Measurements from ENCODE around the gene ORM1.

ORM1 gene

GRCh38 chr9:114374936-114375335, 52.0 kb downstream of the ORM1 start:
- Histone ChIP-seq H3K9ac (ENCODE audit: low read length) (peak overlapping the region; percentile 26; the same call in 1 of the 2 replicates), H3K9me2 (ENCODE audit: low read depth, low read length) (no peaks in the 10 kb centered on the region), H3F3A (ENCODE audit: insufficient read depth, low read length) (peaks cover 4% of the 10 kb centered on the region; the same call in 1 of the 2 replicates), H3K79me2 (ENCODE audit: insufficient read depth, low read length) (no peaks in the 10 kb centered on the region), H4K20me1 (ENCODE audit: insufficient read depth, low read length) (no peaks in the 10 kb centered on the region), H3K27me3 (ENCODE audit: insufficient read depth, low read length) (no peaks in the 10 kb centered on the region), H3K9me3 (ENCODE audit: low read length) (no peaks in the 10 kb centered on the region), H3K4me2 (ENCODE audit: low read length) (peak overlapping the region; percentile 14; the same call in 1 of the 2 replicates), H2AFZ (ENCODE audit: low read length) (no peak overlapping the region), H3K4me3 (ENCODE audit: low read depth, low read length, poor library complexity, severe bottlenecking) (no peak overlapping the region), H3K36me3 (ENCODE audit: insufficient read depth, low read length) (peaks cover 59% of the 10 kb centered on the region), H3K27ac (ENCODE audit: low read depth, low read length, poor library complexity, severe bottlenecking) (peak overlapping the region; percentile 99), H3K4me1 (ENCODE audit: insufficient read depth, low read length, severe bottlenecking) (peaks cover 59% of the 10 kb centered on the region)
- TF ChIP-seq EZH2 (IDR thresholded peaks at IDR 0.05; ENCODE audit: borderline replicate concordance, low read length) = no peak
- TF ChIP-seq CTCF (IDR thresholded peaks at IDR 0.05; ENCODE audit: low read length) = no peak

- Histone ChIP-seq H4K20me1 (ENCODE audit: insufficient read depth, low read length) (no peaks in the 10 kb centered on the region), H3K4me2 (ENCODE audit: low read length) (no peak overlapping the region; the same call in 1 of the 2 replicates), H3K27ac (ENCODE audit: low read depth, low read length, poor library complexity, severe bottlenecking) (peak overlapping the region; percentile 99), H3K36me3 (ENCODE audit: insufficient read depth, low read length) (peaks cover 61% of the 10 kb centered on the region), H3K27me3 (ENCODE audit: insufficient read depth, low read length) (no peaks in the 10 kb centered on the region), H3K9ac (ENCODE audit: low read length) (no peak overlapping the region; the same call in 1 of the 2 replicates), H2AFZ (ENCODE audit: low read length) (no peak overlapping the region), H3F3A (ENCODE audit: insufficient read depth, low read length) (peaks cover 4% of the 10 kb centered on the region; the same call in 1 of the 2 replicates), H3K9me2 (ENCODE audit: low read depth, low read length) (no peaks in the 10 kb centered on the region), H3K9me3 (ENCODE audit: low read length) (no peaks in the 10 kb centered on the region), H3K79me2 (ENCODE audit: insufficient read depth, low read length) (no peaks in the 10 kb centered on the region), H3K4me3 (ENCODE audit: low read depth, low read length, poor library complexity, severe bottlenecking) (no peak overlapping the region), H3K4me1 (ENCODE audit: insufficient read depth, low read length, severe bottlenecking) (peaks cover 52% of the 10 kb centered on the region)
- no peak for TF ChIP-seq EZH2 (IDR thresholded peaks at IDR 0.05; ENCODE audit: borderline replicate concordance, low read length)
- no peak for TF ChIP-seq CTCF (IDR thresholded peaks at IDR 0.05; ENCODE audit: low read length)
Observed at GRCh38 chr9:114375386-114376175, 52.7 kb downstream of the ORM1 start.

Measured in OCI-LY1 (cell line).